ENCODE measurements around the gene ADGRG4. TPM values are rescaled to one million over a fixed set of nuclear protein-coding genes. Genes with fewer than 3 reads are reported as not detected.
"Not testable (repeated sequence)": the region's sequence is repeated elsewhere in the genome, so short reads cannot be mapped to it uniquely, and the experiment has no call there.

ADGRG4 gene
- total RNA-seq, 2 experiments from 2014 or later = not detected

DNA sequence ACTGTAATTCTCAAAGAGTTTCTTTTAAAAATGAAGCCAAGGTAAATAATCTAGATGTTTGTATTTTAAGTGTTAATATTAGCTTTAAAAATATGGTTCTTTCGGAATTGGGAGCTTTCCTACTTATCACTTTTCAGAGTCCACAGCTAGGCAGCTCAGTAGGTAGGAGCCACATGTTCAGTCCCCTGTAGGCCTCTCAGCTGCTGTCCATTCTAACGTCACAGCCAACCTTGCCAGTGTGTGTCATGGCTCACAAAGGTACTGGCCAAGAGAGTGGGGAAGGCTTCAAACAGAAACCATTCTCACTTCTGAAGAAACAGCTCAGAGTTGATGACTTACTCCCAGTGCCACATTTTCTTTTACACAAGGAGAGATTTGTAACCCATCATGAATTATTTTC, 137.0 kb downstream of the ADGRG4 start:
- H3K36me3 Mint-ChIP-seq (ENCODE audit: low read depth) = no peaks in the 10 kb centered on the region
- no peaks in the 10 kb centered on the region for H3K4me1 Mint-ChIP-seq (ENCODE audit: low read depth)
- no peak overlapping the region for H3K27ac ChIP-seq (ENCODE audit: low read depth in 1 of 2, low read length in 2 of 2)
- no peaks in the 10 kb centered on the region for H3K27me3 Mint-ChIP-seq
- no peaks in the 10 kb centered on the region for H3K36me3 ChIP-seq (ENCODE audit: insufficient read depth, low read length)
- intact Hi-C loops (cut with DNase I, micrococcal nuclease) = no loop called here
- TF ChIP-seq, protein P1, sequence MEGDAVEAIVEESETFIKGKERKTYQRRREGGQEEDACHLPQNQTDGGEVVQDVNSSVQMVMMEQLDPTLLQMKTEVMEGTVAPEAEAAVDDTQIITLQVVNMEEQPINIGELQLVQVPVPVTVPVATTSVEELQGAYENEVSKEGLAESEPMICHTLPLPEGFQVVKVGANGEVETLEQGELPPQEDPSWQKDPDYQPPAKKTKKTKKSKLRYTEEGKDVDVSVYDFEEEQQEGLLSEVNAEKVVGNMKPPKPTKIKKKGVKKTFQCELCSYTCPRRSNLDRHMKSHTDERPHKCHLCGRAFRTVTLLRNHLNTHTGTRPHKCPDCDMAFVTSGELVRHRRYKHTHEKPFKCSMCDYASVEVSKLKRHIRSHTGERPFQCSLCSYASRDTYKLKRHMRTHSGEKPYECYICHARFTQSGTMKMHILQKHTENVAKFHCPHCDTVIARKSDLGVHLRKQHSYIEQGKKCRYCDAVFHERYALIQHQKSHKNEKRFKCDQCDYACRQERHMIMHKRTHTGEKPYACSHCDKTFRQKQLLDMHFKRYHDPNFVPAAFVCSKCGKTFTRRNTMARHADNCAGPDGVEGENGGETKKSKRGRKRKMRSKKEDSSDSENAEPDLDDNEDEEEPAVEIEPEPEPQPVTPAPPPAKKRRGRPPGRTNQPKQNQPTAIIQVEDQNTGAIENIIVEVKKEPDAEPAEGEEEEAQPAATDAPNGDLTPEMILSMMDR (IDR thresholded peaks at IDR 0.05) = no peak
- DNase-seq = no peak
- H3K4me1 ChIP-seq (ENCODE audit: insufficient read depth, low read length) = no peaks in the 10 kb centered on the region
- no peaks in the 10 kb centered on the region for H3K27me3 ChIP-seq (ENCODE audit: control insufficient read depth in 1 of 2, insufficient read depth in 2 of 2, low read length in 2 of 2)
- no peaks in the 10 kb centered on the region for H3K9me3 ChIP-seq (ENCODE audit: control insufficient read depth in 1 of 2, insufficient read depth in 1 of 2, low read length in 2 of 2)
- ATAC-seq (ENCODE audit: poor library complexity) = no peak
- POLR2A ChIA-PET = no interaction called here
- no peaks in the 10 kb centered on the region for H3K9me3 Mint-ChIP-seq
- no peak overlapping the region for H3K4me3 Mint-ChIP-seq
- no peak overlapping the region for H3K4me3 ChIP-seq (ENCODE audit: low read length)
- CTCF ChIA-PET = no interaction called here
- H3K27ac Mint-ChIP-seq = no peak overlapping the region

DNA sequence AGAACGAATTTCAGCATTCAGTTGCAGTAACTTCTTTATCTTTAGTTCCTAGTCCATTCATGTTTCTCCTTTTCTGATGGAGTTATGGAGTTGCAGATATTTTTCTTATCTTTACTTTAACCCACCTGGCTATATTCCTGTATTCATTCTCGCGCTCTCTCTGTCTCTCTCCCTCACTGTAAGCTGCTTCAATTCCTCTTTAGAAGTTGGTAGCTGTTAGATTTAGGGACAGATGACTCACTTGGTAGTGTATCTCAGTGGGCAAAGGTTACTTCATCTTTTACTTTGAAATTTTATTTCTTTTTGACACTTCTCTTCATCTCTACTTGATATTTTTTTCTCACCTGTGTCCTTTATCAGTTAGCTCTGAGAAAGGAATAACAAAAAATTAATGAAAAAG, 137.4 kb downstream of the ADGRG4 start:
- intact Hi-C loops (cut with DNase I, micrococcal nuclease) = no loop called here
- Histone ChIP-seq H3K36me3 (ENCODE audit: insufficient read depth, low read length) (no peaks in the 10 kb centered on the region), H3K9me3 (ENCODE audit: control insufficient read depth in 1 of 2, insufficient read depth in 1 of 2, low read length in 2 of 2) (no peaks in the 10 kb centered on the region), H3K4me3 (ENCODE audit: low read length) (no peak overlapping the region), H3K27me3 (ENCODE audit: control insufficient read depth in 1 of 2, insufficient read depth in 2 of 2, low read length in 2 of 2) (no peaks in the 10 kb centered on the region), H3K27ac (ENCODE audit: low read depth in 1 of 2, low read length in 2 of 2) (no peak overlapping the region), H3K4me1 (ENCODE audit: insufficient read depth, low read length) (no peaks in the 10 kb centered on the region)
- Mint-ChIP-seq H3K4me1 (ENCODE audit: low read depth) (no peaks in the 10 kb centered on the region), H3K4me3 (no peak overlapping the region), H3K9me3 (no peaks in the 10 kb centered on the region), H3K36me3 (ENCODE audit: low read depth) (no peaks in the 10 kb centered on the region), H3K27ac (no peak overlapping the region), H3K27me3 (no peaks in the 10 kb centered on the region)
- no peak for DNase-seq
- TF ChIP-seq, protein P1 (IDR thresholded peaks at IDR 0.05) = no peak
- no peak for ATAC-seq (ENCODE audit: poor library complexity)
- CTCF ChIA-PET = no interaction called here
- POLR2A ChIA-PET = no interaction called here

DNA sequence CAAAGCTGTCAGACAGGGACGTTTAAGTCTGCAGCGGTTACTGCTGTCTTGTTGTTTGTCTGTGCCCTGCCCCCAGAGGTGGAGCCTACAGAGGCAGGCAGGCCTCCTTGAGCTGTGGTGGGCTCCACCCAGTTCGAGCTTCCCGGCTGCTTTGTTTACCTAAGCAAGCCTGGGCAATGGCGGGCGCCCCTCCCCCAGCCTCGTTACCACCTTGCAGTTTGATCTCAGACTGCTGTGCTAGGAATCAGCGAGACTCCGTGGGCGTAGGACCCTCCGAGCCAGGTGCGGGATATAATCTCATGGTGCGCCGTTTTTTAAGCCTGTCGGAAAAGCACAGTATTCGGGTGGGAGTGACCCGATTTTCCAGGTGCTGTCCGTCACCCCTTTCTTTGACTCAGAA, 144.9 kb downstream of the ADGRG4 start:
- H3K4me3 Mint-ChIP-seq; H3K9me3 ChIP-seq (ENCODE audit: control insufficient read depth in 1 of 2, insufficient read depth in 1 of 2, low read length in 2 of 2); H3K27ac ChIP-seq (ENCODE audit: low read depth in 1 of 2, low read length in 2 of 2); POLR2A ChIA-PET; ATAC-seq (ENCODE audit: poor library complexity); H3K27me3 ChIP-seq (ENCODE audit: control insufficient read depth in 1 of 2, insufficient read depth in 2 of 2, low read length in 2 of 2); H3K4me1 ChIP-seq (ENCODE audit: insufficient read depth, low read length); H3K36me3 Mint-ChIP-seq (ENCODE audit: low read depth); H3K4me1 Mint-ChIP-seq (ENCODE audit: low read depth); DNase-seq; CTCF ChIA-PET; H3K9me3 Mint-ChIP-seq; H3K4me3 ChIP-seq (ENCODE audit: low read length); H3K36me3 ChIP-seq (ENCODE audit: insufficient read depth, low read length); H3K27me3 Mint-ChIP-seq; H3K27ac Mint-ChIP-seq; intact Hi-C loops (cut with DNase I, micrococcal nuclease): not testable (repeated sequence)

DNA sequence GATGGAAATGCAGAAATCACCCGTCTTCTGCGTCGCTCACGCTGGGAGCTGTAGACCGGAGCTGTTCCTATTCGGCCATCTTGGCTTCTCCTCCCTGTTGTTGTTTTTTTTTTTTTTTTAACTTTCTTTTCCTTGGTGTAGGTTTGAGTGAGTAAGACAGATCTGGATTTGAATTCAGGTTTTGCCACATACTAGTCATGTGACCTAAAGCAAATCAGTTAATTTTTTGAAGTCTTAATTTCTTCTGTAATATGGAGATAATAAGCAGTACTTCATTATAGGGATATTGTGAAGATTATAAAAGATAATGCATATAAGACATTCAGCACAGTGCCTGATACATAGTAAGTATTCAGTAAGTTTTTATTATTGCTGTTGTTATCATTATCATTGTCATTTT, 145.4 kb downstream of the ADGRG4 start:
- Histone ChIP-seq H3K9me3 (ENCODE audit: control insufficient read depth in 1 of 2, insufficient read depth in 1 of 2, low read length in 2 of 2) (no peaks in the 10 kb centered on the region), H3K27ac (ENCODE audit: low read depth in 1 of 2, low read length in 2 of 2) (no peak overlapping the region), H3K36me3 (ENCODE audit: insufficient read depth, low read length) (no peaks in the 10 kb centered on the region), H3K27me3 (ENCODE audit: control insufficient read depth in 1 of 2, insufficient read depth in 2 of 2, low read length in 2 of 2) (no peaks in the 10 kb centered on the region), H3K4me3 (ENCODE audit: low read length) (no peak overlapping the region), H3K4me1 (ENCODE audit: insufficient read depth, low read length) (no peaks in the 10 kb centered on the region)
- ATAC-seq (ENCODE audit: poor library complexity) (no peak), DNase-seq (no peak)
- CTCF ChIA-PET = no interaction called here
- intact Hi-C loops (cut with DNase I, micrococcal nuclease) = no loop called here
- Mint-ChIP-seq H3K36me3 (ENCODE audit: low read depth) (no peaks in the 10 kb centered on the region), H3K4me1 (ENCODE audit: low read depth) (no peaks in the 10 kb centered on the region), H3K27me3 (peaks cover 4% of the 10 kb centered on the region), H3K4me3 (no peak overlapping the region), H3K27ac (no peak overlapping the region), H3K9me3 (no peaks in the 10 kb centered on the region)
- POLR2A ChIA-PET = no interaction called here
- TF ChIP-seq, protein P1 (IDR thresholded peaks at IDR 0.05) = no peak

All from CD4-positive, alpha-beta T cell (primary cell).